ELR (cell line): ENCODE results near the gene TMX4.
"Not testable (repeated sequence)": the region's sequence is repeated elsewhere in the genome, so short reads cannot be mapped to it uniquely, and the experiment has no call there.

Experiments
- DNase-seq: peaks from one replicate; pipeline ENCODE4 v3.0.0-alpha.2; 2015; ENCODE audit warnings: low read depth

The TMX4 gene

DNA sequence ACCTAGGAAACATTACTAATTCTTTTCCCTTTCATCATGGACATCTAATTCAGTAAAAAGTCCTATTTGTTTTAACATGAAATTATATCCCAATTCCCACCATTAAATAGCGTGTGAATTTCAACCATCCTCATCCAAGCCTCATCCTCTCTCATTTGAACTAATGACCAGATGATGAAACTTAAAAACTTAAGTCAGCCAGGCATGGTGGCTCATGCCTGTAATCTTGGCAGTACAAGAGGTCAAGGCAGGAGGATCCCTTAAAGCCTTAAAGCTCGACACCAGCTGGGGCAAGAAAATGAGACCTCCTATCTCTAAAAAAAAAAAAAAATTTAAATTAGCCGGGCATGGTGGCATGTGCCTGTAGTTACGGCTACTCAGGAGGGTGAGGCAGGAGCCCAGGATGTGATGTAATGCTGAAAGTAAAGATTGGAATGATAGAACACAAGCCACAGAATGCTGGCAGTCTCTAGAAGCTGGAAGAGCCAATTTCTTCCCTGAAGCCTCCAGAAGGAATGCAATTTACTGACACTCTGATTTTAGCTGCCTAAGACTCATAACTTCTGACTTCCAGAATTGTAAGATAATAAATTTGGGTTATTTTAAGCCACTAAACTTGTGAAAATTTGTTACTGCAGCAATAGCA is 52.2 kb downstream of the TMX4 start:
- peak; percentile 43 for DNase-seq

DNA sequence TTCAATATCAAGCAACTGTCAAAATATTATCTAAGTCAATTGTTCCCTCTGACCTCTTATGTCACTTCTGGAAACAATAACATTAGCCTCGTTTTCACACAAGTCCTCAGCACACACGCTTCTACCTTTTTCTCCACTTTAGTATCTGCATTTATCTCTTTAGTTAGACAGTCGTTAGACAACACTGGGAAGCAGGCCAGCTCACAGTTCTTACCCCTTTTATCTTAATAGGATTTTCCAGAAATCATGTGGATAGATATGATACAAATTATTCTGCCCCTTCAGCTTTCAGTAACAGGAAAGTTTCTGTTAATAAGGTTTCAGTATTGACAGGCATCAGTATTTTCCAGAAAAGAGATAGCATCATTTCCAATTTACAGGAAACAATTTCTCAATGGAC is 53.4 kb downstream of the TMX4 start:
- DNase-seq: no peak

- no peak for DNase-seq
Observed at GRCh38 chr20:7959484-7959883, 60.1 kb downstream of the TMX4 start.

DNA sequence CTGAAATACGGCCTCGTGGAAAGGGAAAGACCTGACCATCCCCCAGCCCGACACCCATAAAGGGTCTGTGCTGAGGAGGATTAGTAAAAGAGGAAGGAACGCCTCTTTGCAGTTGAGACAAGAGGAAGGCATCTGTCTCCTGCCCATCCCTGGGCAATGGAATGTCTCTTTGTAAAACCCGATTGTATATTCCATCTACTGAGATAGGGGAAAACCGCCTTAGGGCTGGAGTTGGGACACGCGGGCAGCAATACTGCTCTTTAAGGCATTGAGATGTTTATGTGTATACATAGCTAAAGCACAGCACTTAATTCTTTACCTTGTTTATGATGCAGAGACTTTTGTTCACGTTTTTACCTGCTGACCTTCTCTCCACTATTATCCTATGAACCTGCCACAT is 63.0 kb downstream of the TMX4 start:
- not testable (repeated sequence) for DNase-seq

- no peak for DNase-seq
Observed at GRCh38 chr20:7950387-7950786, 69.2 kb downstream of the TMX4 start.

DNA sequence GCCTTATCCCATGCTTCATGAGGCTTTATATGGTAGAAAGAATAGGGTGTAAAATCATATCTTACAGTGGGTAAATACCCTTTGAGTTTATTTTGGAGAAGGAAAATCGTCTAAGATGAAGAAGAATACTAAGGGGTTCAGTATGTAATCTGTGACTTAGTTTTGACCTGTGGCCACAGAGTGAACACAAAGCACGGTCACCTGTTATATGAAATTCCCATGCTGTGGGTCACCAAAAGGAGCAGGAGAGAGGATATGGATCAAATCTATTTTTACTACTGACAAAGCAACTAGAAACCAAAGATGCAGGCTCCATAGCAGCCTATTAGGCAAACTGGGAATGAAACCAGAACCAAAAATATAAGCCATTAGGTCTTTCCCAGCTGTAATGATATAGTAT is 75.7 kb downstream of the TMX4 start:
- DNase-seq: no peak

- no peak for DNase-seq
Observed at GRCh38 chr20:7940341-7940740, 79.2 kb downstream of the TMX4 start, which contains the start of gene HAO1. Gene HAO1 (minus strand): TSS chr20:7940458. CDS start chr20:7940422, 36 bp downstream.

DNA sequence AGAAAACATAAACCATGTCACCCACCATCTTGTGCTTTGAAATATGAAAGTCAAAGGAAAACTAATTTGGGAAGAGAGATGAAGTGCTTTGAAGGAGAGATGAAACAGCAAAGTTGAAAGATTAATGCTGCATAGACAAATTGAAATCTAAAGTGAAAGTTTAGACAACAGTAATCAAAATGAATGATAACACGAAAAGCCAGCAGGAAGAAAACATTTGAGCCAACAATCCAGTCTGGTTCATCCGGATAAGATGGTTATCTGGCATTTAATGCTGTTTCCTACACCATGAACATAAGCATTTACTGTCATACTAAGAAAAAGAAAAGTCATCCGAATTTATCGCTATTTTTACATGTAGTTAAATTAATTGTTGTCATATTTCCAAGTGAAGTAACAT is 79.9 kb downstream of the TMX4 start:
- no peak for DNase-seq

GRCh38 chr20:7938058-7938457 is 81.5 kb downstream of the TMX4 start:
- no peak for DNase-seq

DNA sequence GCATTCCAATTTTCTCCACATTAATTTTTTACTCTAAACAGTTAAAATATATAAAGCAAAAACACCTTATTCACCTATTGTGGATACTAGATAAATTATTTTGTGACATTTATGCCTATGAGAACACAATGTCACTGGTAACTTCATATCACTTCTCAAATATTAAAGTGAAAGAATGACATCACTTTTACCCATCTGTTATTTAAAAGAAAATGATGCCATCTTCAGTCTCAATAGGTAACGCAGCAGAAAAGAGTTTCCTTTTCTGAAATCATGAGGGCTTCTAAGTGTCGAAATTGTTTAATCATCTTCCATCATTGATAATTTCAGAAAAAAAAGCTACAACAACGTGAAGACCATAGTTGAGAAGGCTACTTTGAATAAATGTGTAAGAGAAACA is 82.2 kb downstream of the TMX4 start:
- no peak for DNase-seq

DNA sequence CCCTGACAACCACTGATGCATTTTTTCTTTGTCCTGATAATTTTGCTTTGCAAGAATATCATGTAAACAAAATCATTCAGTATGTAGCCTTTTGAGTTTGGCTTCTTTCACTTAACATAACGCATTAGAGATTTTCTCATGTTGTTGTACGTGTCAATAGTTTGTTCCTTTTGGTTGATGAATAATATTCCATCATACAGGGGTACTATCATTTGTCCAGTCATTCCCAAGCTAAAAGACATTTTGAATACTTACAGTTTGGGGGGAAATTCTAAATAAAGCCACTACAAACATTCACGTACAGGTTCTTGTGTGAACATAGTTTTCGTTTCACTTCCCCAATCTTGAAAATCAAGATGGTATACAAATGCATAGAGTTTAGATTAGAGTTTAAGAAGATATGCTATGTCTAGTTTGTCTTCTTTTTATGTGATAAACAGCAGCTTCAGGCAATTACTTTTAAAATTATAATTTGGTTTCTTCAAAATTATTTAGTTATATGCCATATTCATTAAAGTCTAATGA is 84.5 kb downstream of the TMX4 start:
- DNase-seq: no peak

DNA sequence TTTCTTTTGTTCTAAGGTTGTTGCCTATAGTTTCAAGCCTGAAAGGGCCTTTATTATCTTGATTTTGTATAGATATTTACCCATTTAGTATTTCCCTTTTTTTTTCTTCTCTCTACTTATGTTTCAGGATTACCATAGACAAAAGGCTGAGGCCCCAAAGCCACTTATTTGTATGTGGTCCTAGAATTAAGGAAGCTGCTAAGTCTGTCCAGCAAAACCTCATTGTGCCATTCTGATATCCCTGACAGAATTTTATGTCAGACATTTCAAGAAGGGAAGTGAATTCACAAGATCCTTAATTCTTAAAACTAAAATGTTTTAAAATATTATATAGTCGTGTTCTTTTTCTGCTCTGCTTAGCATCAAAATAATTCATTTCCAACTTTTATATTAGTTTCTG is 86.2 kb downstream of the TMX4 start:
- no peak for DNase-seq

- DNase-seq: no peak
Observed at GRCh38 chr20:7930343-7930742, 89.2 kb downstream of the TMX4 start.
